Stimulated activated naive CD8-positive, alpha-beta T cell treated with anti-CD3 and anti-CD28 coated beads, Interleukin-15, amount 100 ng/mL, for 72 hours (primary cell): Measurements from ENCODE around the gene NRG3.

ENCODE experiments used
- ATAC-seq: fragments of 150-1000 bp; cut with Tn5 transposase; 2 replicates; pipeline ENCODE4 v1.10.0; 2021; ENCODE audit warnings: mild to moderate bottlenecking, moderate library complexity
- DNase-seq, 2 donors: peaks; one replicate each; pipeline ENCODE4 v3.0.0; 2021 to 2022
- H3K27ac Mint-ChIP-seq, 2 donors: one replicate each; pipeline ENCODE4 v1.8.0; 2022; ENCODE audit warnings: mild to moderate bottlenecking in 2 of 2, mixed read lengths in 2 of 2, moderate library complexity in 2 of 2
- H3K27me3 Mint-ChIP-seq: one replicate; pipeline ENCODE4 v1.8.0; 2022; ENCODE audit warnings: mixed read lengths
- H3K4me1 Mint-ChIP-seq: one replicate; pipeline ENCODE4 v1.8.0; 2022; ENCODE audit warnings: mild to moderate bottlenecking, mixed read lengths
- H3K4me3 Mint-ChIP-seq, 2 donors: one replicate each; pipeline ENCODE4 v1.8.0; 2022; ENCODE audit warnings: mild to moderate bottlenecking in 2 of 2, mixed read lengths in 2 of 2, moderate library complexity in 1 of 2
- H3K9me3 Mint-ChIP-seq, 2 donors: one replicate each; pipeline ENCODE4 v1.8.0; 2022; ENCODE audit warnings: mixed read lengths in 2 of 2

The NRG3 gene

DNA sequence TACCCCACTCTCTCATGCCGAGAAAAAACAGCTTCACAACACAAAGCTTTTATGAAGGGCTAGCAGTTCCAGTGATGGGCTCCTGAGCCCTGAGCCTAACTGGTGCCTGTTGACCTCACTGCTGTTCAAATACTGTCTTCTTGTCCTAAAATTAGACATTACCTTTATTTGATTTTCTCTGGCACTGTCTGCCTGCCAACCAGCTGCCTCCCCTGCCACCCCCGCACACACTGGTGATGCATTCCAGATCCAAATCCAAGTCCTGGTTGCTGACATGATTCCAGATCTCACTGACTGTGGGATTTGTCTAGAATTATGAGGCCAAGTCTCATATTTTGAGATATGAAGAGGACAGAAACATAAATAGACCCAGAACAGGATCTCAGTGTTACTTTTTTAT lies 816.2 kb downstream of the NRG3 start:
- Mint-ChIP-seq H3K27me3 (no peaks in the 10 kb centered on the region), H3K4me1 (no peaks in the 10 kb centered on the region), H3K4me3 (no peak overlapping the region), H3K9me3 (peaks cover 16 to 17% of the 10 kb centered on the region in 2 donors), H3K27ac (no peak overlapping the region)
- ATAC-seq (no peak), DNase-seq (no peak)

GRCh38 chr10:82692458-82692857 lies 817.5 kb downstream of the NRG3 start:
- no peak for ATAC-seq
- no peak overlapping the region for H3K27ac Mint-ChIP-seq

DNA sequence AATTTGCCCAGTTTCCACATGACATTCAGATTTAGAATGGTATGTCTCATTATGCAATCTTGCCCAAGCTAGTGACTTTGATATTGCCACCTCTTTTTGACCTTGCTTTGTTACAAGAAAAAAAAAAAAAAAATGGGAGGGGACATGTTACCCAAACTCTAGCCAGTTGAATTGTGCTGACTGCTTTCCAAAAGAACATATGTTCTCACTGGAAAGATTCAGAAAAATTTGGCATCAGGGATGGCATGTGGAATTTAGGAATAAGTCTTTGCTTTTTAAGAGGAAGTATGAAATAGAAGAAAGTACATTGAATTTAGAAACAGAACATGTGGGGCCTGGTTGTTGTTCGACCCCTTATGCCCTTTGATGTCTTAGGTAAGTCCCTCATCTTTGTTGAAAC lies 846.8 kb downstream of the NRG3 start:
- Mint-ChIP-seq H3K27me3 (no peaks in the 10 kb centered on the region), H3K4me3 (no peak overlapping the region), H3K4me1 (no peaks in the 10 kb centered on the region), H3K27ac (no peak overlapping the region), H3K9me3 (peaks cover 8 to 15% of the 10 kb centered on the region in 2 donors)
- ATAC-seq (no peak), DNase-seq (no peak)

More at GRCh38 chr10:82692458-82692857, 817.5 kb downstream of the NRG3 start:
- DNase-seq, result no peak
- H3K27me3 Mint-ChIP-seq, result no peaks in the 10 kb centered on the region
- H3K4me3 Mint-ChIP-seq, result no peak overlapping the region
- no peaks in the 10 kb centered on the region for H3K4me1 Mint-ChIP-seq
- peaks cover 13 to 17% of the 10 kb centered on the region in 2 donors for H3K9me3 Mint-ChIP-seq

- no peak overlapping the region for H3K4me3 Mint-ChIP-seq
- H3K27ac Mint-ChIP-seq, result no peak overlapping the region
- H3K27me3 Mint-ChIP-seq, result no peaks in the 10 kb centered on the region
- no peak for DNase-seq
- ATAC-seq, result no peak
- H3K4me1 Mint-ChIP-seq, result no peaks in the 10 kb centered on the region
- H3K9me3 Mint-ChIP-seq, result peaks cover 8 to 18% of the 10 kb centered on the region in 2 donors
Observed at GRCh38 chr10:82722273-82722672, 847.3 kb downstream of the NRG3 start.

DNA sequence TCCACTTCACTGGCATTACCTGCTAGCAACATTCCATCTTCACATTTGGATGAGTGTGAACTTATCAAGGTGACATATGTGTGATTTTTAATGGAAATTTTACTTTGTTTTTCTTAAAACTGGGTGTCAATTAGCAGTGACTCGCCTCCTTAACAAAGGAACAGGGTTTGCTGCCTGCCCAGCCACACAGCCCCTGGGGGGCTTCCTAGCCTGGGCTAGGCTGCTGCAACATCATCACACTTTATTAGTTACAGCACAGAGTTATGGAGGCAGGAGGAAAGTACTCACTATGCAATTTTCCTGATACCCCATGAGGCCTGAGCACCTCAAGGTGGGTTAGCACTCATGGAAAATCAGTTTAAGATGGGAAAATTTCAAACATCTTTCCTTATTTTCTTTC lies 861.3 kb downstream of the NRG3 start:
- Mint-ChIP-seq H3K4me3 (no peak overlapping the region), H3K4me1 (no peaks in the 10 kb centered on the region), H3K27ac (peak overlapping the region in 1 of 2 donors; percentile 7), H3K9me3 (peaks cover 5 to 25% of the 10 kb centered on the region in 2 donors), H3K27me3 (no peaks in the 10 kb centered on the region)
- no peak for DNase-seq
- ATAC-seq, result no peak

DNA sequence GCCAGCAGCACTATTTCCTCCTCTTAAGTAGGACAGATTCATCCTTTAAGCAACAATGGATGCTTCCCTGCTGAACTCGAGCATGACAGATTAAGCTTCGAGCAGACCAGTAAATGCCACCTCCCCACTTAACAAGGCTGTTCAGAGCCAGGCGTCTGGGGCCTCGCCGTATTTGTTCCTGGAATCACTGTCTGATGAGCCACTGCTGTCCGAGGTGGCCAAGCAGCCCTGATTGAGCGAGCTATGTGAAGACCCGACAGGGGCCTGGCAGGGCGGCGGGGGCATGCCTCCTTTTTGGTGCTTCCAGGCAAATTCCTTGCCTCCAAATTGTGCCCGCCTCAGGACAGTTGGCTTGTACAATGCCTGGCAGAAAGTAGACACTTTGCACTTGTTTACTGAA lies 862.6 kb downstream of the NRG3 start:
- no peak for ATAC-seq
- H3K4me3 Mint-ChIP-seq, result no peak overlapping the region
- no peak overlapping the region for H3K27ac Mint-ChIP-seq
- no peaks in the 10 kb centered on the region for H3K4me1 Mint-ChIP-seq
- no peaks in the 10 kb centered on the region for H3K27me3 Mint-ChIP-seq
- DNase-seq, result no peak
- H3K9me3 Mint-ChIP-seq, result peaks cover 5 to 22% of the 10 kb centered on the region in 2 donors

DNA sequence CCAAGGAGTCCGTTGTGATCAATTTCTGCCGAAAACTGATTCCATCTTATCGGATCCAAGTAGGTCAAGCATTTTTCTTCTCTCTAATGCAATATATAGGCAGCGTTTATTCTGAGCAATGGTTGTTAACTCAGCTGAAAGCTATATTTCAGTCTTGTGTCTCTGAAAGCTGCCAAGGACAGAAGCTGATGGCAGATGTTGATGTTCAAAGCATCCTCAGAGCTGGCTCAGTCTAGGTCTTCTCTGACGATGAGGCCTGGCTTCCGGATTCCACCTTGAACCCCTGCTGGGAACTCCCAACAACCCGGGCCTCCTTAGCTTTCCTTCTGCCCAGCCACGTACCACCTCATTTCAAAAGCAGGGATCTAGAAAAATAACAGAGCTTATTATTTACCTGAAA lies 863.6 kb downstream of the NRG3 start:
- H3K4me1 Mint-ChIP-seq, result no peaks in the 10 kb centered on the region
- H3K9me3 Mint-ChIP-seq, result peaks cover 2 to 18% of the 10 kb centered on the region in 2 donors
- no peak for DNase-seq
- H3K4me3 Mint-ChIP-seq, result no peak overlapping the region
- H3K27me3 Mint-ChIP-seq, result no peaks in the 10 kb centered on the region
- no peak overlapping the region for H3K27ac Mint-ChIP-seq
- no peak for ATAC-seq

DNA sequence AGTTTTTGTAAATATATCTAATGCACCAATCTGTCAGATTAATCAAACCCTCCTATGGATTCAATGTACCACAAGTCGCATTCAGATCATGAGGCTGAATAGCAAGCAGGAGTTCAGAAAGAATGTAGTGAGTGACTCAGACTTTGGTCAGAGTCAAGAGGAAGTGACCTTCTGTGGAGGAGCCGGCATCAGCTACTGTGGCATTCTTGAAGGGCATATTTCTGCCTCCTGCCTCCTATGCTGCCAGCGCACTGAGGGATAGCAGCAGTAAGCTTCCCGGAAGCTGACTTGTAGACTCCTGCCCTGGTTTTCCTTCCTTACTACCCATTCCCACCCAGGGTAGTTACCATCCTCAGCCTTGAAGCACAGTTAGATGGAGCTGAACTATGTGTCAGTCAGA lies 867.5 kb downstream of the NRG3 start:
- Mint-ChIP-seq H3K27ac (no peak overlapping the region), H3K4me1 (no peaks in the 10 kb centered on the region), H3K4me3 (no peak overlapping the region), H3K9me3 (peaks cover 0 to 3% of the 10 kb centered on the region in 2 donors), H3K27me3 (no peaks in the 10 kb centered on the region)
- DNase-seq (no peak), ATAC-seq (no peak)

DNA sequence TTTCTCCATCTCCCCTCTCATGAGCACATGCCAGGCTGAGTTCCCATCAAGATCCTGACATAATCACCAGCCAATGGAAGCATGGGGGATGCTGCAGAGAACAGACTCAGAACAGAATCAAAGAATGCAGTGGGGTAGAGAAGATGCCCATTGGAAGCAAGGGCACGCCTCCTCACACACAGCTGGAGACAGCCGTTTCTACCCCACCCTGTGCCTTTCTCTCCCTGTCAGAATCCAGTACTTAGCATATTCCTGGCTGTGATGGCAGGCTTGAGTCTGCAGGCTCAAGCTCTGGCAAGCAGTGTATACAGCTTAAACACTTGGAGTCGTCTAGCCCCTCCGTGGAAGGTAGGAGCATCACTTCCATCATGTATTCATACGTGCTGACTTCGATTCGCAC lies 867.9 kb downstream of the NRG3 start:
- no peak overlapping the region for H3K4me3 Mint-ChIP-seq
- no peak overlapping the region for H3K27ac Mint-ChIP-seq
- ATAC-seq (no peak), DNase-seq (no peak)
- no peaks in the 10 kb centered on the region for H3K9me3 Mint-ChIP-seq
- no peaks in the 10 kb centered on the region for H3K4me1 Mint-ChIP-seq
- H3K27me3 Mint-ChIP-seq, result no peaks in the 10 kb centered on the region

DNA sequence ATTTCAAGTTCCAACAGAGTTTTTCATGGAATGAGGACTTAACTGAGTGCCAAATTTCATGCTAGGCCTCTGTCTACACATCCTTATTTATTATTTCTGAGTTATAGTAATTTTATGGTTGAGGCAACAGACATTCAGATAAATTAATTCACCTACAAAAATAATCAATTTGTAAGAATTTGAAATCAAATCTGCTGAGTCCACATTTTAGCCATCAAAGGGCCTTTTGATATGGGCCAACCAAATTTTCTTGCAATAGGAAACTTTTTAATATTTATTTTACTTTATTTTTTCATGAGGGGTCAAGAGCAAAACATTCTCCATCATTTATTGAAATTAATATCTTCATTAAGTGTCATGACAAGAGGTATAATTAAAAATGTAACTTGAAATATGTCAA lies 875.5 kb downstream of the NRG3 start:
- Mint-ChIP-seq H3K27ac (no peak overlapping the region), H3K27me3 (no peaks in the 10 kb centered on the region), H3K4me3 (no peak overlapping the region), H3K9me3 (no peaks in the 10 kb centered on the region), H3K4me1 (no peaks in the 10 kb centered on the region)
- ATAC-seq, result no peak
- no peak for DNase-seq

GRCh38 chr10:82757397-82757796 lies 882.4 kb downstream of the NRG3 start:
- Mint-ChIP-seq H3K27ac (peak overlapping the region in 1 of 2 donors; percentile 42), H3K9me3 (peaks cover 6 to 12% of the 10 kb centered on the region in 2 donors), H3K27me3 (no peaks in the 10 kb centered on the region), H3K4me1 (no peaks in the 10 kb centered on the region), H3K4me3 (no peak overlapping the region)
- no peak for DNase-seq
- no peak for ATAC-seq

- H3K4me1 Mint-ChIP-seq, result no peaks in the 10 kb centered on the region
- ATAC-seq (no peak), DNase-seq (no peak)
- H3K27ac Mint-ChIP-seq, result no peak overlapping the region
- H3K4me3 Mint-ChIP-seq, result no peak overlapping the region
- H3K9me3 Mint-ChIP-seq, result peaks cover 6 to 12% of the 10 kb centered on the region in 2 donors
- no peaks in the 10 kb centered on the region for H3K27me3 Mint-ChIP-seq
Observed at GRCh38 chr10:82757901-82758300, 882.9 kb downstream of the NRG3 start.

DNA sequence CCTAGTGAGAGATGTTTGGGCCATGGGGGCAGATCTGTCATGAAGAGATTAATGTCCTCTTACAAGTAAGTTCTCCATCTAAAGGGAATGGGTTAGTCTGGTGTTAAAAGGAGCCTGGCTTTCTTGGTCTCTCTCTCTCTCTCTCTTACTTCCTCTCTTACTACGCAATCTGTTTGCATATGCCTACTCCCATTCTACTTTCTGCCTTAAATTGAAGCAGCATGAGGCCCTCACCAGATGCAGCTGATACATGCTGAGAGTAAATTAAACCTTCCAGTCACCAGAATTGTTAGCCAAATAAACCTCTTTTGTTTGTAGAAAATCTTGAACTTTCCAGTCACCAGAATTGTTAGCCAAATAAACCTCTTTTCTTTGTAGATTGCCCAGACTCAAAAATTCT lies 884.1 kb downstream of the NRG3 start:
- Mint-ChIP-seq H3K4me3 (no peak overlapping the region), H3K27ac (no peak overlapping the region), H3K9me3 (peaks cover 6 to 12% of the 10 kb centered on the region in 2 donors), H3K27me3 (no peaks in the 10 kb centered on the region), H3K4me1 (no peaks in the 10 kb centered on the region)
- DNase-seq, result no peak
- ATAC-seq, result no peak

- no peak overlapping the region for H3K4me3 Mint-ChIP-seq
- H3K27me3 Mint-ChIP-seq, result no peaks in the 10 kb centered on the region
- peaks cover 0 to 7% of the 10 kb centered on the region in 2 donors for H3K9me3 Mint-ChIP-seq
- DNase-seq (no peak), ATAC-seq (no peak)
- H3K4me1 Mint-ChIP-seq, result no peaks in the 10 kb centered on the region
- H3K27ac Mint-ChIP-seq, result no peak overlapping the region
Observed at GRCh38 chr10:82762641-82763040, 887.6 kb downstream of the NRG3 start.

GRCh38 chr10:82768040-82768439 lies 893.0 kb downstream of the NRG3 start:
- Mint-ChIP-seq H3K9me3 (peaks cover 0 to 8% of the 10 kb centered on the region in 2 donors), H3K4me3 (no peak overlapping the region), H3K27ac (no peak overlapping the region), H3K27me3 (no peaks in the 10 kb centered on the region), H3K4me1 (no peaks in the 10 kb centered on the region)
- no peak for DNase-seq
- no peak for ATAC-seq

DNA sequence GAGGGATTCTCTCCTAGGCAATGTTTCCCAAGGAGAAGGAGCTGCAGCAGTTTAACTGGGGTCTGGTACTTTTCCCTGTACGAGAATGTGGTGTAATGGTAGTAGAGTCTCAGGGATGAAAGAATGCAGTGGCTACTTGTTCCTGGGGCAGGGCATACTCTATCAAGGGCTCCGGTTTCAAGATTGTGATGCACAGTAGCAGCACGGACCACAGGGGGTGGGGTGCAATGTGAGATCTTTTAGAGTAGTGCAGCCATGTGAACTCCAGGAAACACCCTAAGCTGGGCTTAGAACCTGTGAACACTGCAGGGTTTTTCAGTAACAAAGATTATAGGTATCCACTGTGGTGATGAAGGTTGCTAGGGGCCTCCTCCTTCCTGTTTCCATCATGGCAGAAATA lies 903.9 kb downstream of the NRG3 start:
- Mint-ChIP-seq H3K4me3 (no peak overlapping the region), H3K9me3 (peaks cover 13 to 22% of the 10 kb centered on the region in 2 donors), H3K27ac (no peak overlapping the region), H3K4me1 (no peaks in the 10 kb centered on the region), H3K27me3 (no peaks in the 10 kb centered on the region)
- DNase-seq (no peak), ATAC-seq (no peak)

GRCh38 chr10:82796510-82796909 lies 921.5 kb downstream of the NRG3 start:
- Mint-ChIP-seq H3K9me3 (peaks cover 7% of the 10 kb centered on the region in 2 donors), H3K27ac (no peak overlapping the region), H3K4me3 (no peak overlapping the region), H3K4me1 (no peaks in the 10 kb centered on the region), H3K27me3 (no peaks in the 10 kb centered on the region)
- DNase-seq (no peak), ATAC-seq (no peak)
